Keratinocyte (primary cell): Measurements from ENCODE around the gene FNDC11. TPM values are rescaled to one million over a fixed set of nuclear protein-coding genes. Genes with fewer than 3 reads are reported as not detected.

ENCODE experiments used
- DNase-seq: peaks from one replicate; pipeline ENCODE4 v3.0.0-alpha.2; 2011; ENCODE audit warnings: low read depth, missing footprints, low spot score
- FAIRE-seq: peaks from 2 replicates; lab custom pipeline; 2011; peaks lifted over from hg19 to GRCh38; lab: Jason Lieb, UNC
- H2AFZ ChIP-seq: 2 replicates; pipeline ENCODE4 v1.6.0; 2012; ENCODE audit warnings: low read length, control low read depth, inconsistent platforms; ENCODE audit not compliant: control insufficient read depth
- H3K27ac ChIP-seq: 2 replicates; pipeline ENCODE4 v1.5.1; 2011; ENCODE audit warnings: low read length; ENCODE audit not compliant: control insufficient read depth, insufficient read depth
- H3K27me3 ChIP-seq: 3 replicates; pipeline ENCODE4 v1.6.0; 2011; ENCODE audit warnings: low read length; ENCODE audit not compliant: control insufficient read depth, insufficient read depth; ENCODE audit errors: extremely low read depth
- H3K36me3 ChIP-seq, 2 experiments: 2 replicates in 1 of 2; 3 replicates in 1 of 2; pipeline ENCODE4 v1.5.1; 2011; ENCODE audit warnings: low read length in 2 of 2, mild to moderate bottlenecking in 1 of 2; ENCODE audit not compliant: control insufficient read depth in 2 of 2, insufficient read depth in 2 of 2; ENCODE audit errors: extremely low read depth in 1 of 2
- H3K4me1 ChIP-seq: 3 replicates; pipeline ENCODE4 v1.5.1; 2011; ENCODE audit warnings: low read length; ENCODE audit not compliant: control insufficient read depth, insufficient read depth; ENCODE audit errors: extremely low read depth
- H3K4me2 ChIP-seq: 3 replicates; pipeline ENCODE4 v1.6.0; 2011; ENCODE audit warnings: low read depth, low read length; ENCODE audit not compliant: control insufficient read depth, insufficient read depth; ENCODE audit errors: extremely low read depth
- H3K4me3 ChIP-seq, 3 experiments: fragments of 200-600 bp in 1 of 3; sonication (generic) in 1 of 3; 2 replicates in 2 of 3; 3 replicates in 1 of 3; pipeline ENCODE4 v1.5.1; 2011 to 2016; ENCODE audit warnings: low read length in 3 of 3, mild to moderate bottlenecking in 3 of 3, control low read depth in 2 of 3, inconsistent platforms in 1 of 3, low read depth in 1 of 3, mixed read lengths in 1 of 3, mixed run types in 1 of 3, moderate library complexity in 1 of 3; ENCODE audit not compliant: control insufficient read depth in 2 of 3, insufficient read depth in 2 of 3; ENCODE audit errors: extremely low read depth in 1 of 3
- H3K79me2 ChIP-seq: 2 replicates; pipeline ENCODE4 v1.6.0; 2012; ENCODE audit warnings: low read length; ENCODE audit not compliant: control insufficient read depth, insufficient read depth
- H3K9ac ChIP-seq: 3 replicates; pipeline ENCODE4 v1.6.0; 2011; ENCODE audit warnings: low read length; ENCODE audit not compliant: control insufficient read depth, insufficient read depth; ENCODE audit errors: extremely low read depth
- H3K9me1 ChIP-seq: 3 replicates; pipeline ENCODE4 v1.6.0; 2011; ENCODE audit warnings: low read length; ENCODE audit not compliant: control insufficient read depth, insufficient read depth; ENCODE audit errors: extremely low read depth
- H3K9me3 ChIP-seq: 2 replicates; pipeline ENCODE4 v1.5.1; 2012; ENCODE audit warnings: low read depth, low read length; ENCODE audit not compliant: control insufficient read depth
- H4K20me1 ChIP-seq: 3 replicates; pipeline ENCODE4 v1.6.0; 2011; ENCODE audit warnings: low read length; ENCODE audit not compliant: control insufficient read depth, insufficient read depth; ENCODE audit errors: extremely low read depth
- EZH2 ChIP-seq: IDR thresholded peaks from one replicate; pipeline ENCODE4 v1.6.1; 2012; ENCODE audit warnings: inconsistent platforms, mild to moderate bottlenecking, low read length, moderate library complexity
- dilution Hi-C: fragments of 300-500 bp; cut with MboI; formaldehyde crosslinking; loops from one replicate; pipeline ENCODE4 v1.7.0; 2020; ENCODE audit warnings: low sequenced_read_pairs; ENCODE audit not compliant: extremely low pct_ligation_motif_present
- polyA plus RNA-seq, 5 experiments: library from polyadenylated mRNA; depleted of rRNA in 3 of 5; stranded (reverse) in 3 of 5; stranded (forward) in 1 of 5; unstranded in 1 of 5; fragments of >200 nt; gene quantifications; 1 replicate in 1 of 5; 2 replicates in 3 of 5; 3 replicates in 1 of 5; pipeline versions ENCODE4 v1.2.1 to v1.2.3, GENCODE V29; 2011 to 2012; ENCODE audit warnings: missing spikeins in 2 of 5, low read depth in 1 of 5, low replicate concordance in 1 of 5
- TF ChIP-seq, protein P1 (sequence below), 3 experiments: IDR thresholded peaks in 1 of 3; conservative IDR thresholded peaks in 1 of 3; optimal IDR thresholded peaks in 1 of 3; 2 replicates in 2 of 3; 3 replicates in 1 of 3; pipeline versions ENCODE3 to v1.5.1; 2011; ENCODE audit warnings: low read length in 3 of 3, mild to moderate bottlenecking in 3 of 3, moderate library complexity in 2 of 3, control low read depth in 1 of 3, inconsistent platforms in 1 of 3; ENCODE audit not compliant: insufficient read depth in 2 of 3; ENCODE audit errors: extremely low read depth in 1 of 3

FNDC11 gene
- polyA plus RNA-seq, 1 donor (not counting 4 experiments of a cell fraction or from before 2014, with no cell fraction given) = 0.55 TPM

DNA sequence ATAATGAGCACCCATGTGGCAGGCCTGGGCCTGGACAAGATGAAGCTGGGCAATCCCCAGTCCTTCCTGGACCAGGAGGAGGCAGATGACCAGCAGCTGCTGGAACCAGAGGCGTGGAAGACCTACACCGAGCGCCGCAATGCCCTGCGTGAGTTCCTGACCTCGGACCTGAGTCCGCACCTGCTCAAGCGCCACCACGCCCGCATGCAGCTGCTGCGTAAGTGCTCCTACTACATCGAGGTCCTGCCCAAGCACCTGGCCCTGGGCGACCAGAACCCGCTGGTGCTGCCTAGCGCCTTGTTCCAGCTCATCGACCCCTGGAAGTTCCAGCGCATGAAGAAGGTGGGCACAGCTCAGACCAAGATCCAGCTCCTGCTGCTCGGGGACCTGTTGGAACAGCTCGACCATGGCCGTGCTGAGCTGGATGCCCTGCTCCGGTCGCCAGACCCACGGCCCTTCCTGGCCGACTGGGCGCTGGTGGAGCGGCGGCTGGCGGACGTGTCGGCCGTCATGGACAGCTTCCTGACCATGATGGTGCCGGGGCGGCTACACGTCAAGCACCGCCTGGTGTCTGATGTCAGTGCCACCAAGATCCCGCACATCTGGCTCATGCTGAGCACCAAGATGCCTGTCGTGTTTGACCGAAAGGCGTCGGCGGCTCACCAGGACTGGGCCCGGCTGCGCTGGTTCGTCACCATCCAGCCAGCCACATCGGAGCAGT lies 1.9 kb downstream of the FNDC11 start:
- Histone ChIP-seq H3K9me3 (no peaks in the 10 kb centered on the region), H3K36me3 (peaks cover 13 to 14% of the 10 kb centered on the region in 2 experiments), H3K27ac (no peak overlapping the region), H4K20me1 (no peaks in the 10 kb centered on the region), H3K27me3 (no peaks in the 10 kb centered on the region), H3K9me1 (no peaks in the 10 kb centered on the region), H3K4me1 (peaks cover 16% of the 10 kb centered on the region), H2AFZ (no peak overlapping the region), H3K79me2 (no peaks in the 10 kb centered on the region), H3K9ac (no peak overlapping the region), H3K4me3 (no peak overlapping the region), H3K4me2 (no peak overlapping the region)
- dilution Hi-C loops = no loop called here
- FAIRE-seq (no peak), DNase-seq (no peak)
- TF ChIP-seq, protein P1, sequence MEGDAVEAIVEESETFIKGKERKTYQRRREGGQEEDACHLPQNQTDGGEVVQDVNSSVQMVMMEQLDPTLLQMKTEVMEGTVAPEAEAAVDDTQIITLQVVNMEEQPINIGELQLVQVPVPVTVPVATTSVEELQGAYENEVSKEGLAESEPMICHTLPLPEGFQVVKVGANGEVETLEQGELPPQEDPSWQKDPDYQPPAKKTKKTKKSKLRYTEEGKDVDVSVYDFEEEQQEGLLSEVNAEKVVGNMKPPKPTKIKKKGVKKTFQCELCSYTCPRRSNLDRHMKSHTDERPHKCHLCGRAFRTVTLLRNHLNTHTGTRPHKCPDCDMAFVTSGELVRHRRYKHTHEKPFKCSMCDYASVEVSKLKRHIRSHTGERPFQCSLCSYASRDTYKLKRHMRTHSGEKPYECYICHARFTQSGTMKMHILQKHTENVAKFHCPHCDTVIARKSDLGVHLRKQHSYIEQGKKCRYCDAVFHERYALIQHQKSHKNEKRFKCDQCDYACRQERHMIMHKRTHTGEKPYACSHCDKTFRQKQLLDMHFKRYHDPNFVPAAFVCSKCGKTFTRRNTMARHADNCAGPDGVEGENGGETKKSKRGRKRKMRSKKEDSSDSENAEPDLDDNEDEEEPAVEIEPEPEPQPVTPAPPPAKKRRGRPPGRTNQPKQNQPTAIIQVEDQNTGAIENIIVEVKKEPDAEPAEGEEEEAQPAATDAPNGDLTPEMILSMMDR (optimal IDR thresholded peaks at IDR 0.05 in 1 of 3, IDR thresholded peaks at IDR 0.05 in 1 of 3, conservative IDR thresholded peaks at IDR 0.05 in 1 of 3; ENCODE audit: extremely low read depth in 1 of 3, insufficient read depth in 2 of 3, low read length in 3 of 3) = no peak
- TF ChIP-seq EZH2 = no peak

DNA sequence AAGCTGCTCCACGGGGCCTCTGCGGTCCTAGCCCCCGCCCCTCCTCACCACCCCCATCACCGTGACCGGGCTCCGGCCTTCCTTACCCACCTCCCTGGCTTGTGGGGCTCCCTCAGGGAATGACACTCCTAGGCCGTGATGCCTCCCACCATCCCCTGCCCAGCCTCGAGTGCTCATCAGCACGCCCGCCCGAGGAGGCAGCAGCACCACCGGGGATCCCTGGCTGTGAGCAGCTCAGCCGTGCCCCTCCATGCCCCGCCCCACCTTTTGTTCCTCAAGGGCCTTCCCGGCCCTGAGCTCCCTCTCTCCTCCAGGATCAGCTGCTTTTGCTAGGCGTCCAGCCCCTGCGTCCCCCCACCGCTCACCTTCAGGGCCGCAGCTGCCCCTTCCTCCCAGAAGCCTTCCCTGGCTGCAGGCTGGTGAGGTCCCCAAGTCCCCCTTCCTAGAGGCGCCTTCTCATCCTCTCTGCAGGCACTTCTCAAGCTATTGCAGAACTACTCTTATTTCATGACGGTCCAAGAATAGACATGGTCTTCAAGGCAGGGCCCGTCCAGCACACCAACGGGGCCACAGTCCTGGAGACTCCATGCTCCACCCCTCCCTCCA lies 3.0 kb downstream of the FNDC11 start:
- dilution Hi-C loops = no loop called here
- FAIRE-seq (no peak), DNase-seq (no peak)

More for the DNA sequence above, 3.0 kb downstream of the FNDC11 start:
- H3K4me1 ChIP-seq = peaks cover 16% of the 10 kb centered on the region
- H4K20me1 ChIP-seq = no peaks in the 10 kb centered on the region
- peaks cover 21 to 23% of the 10 kb centered on the region in 2 experiments for H3K36me3 ChIP-seq
- no peak overlapping the region for H3K9ac ChIP-seq
- H3K9me1 ChIP-seq = no peaks in the 10 kb centered on the region
- TF ChIP-seq, protein P1 (optimal IDR thresholded peaks at IDR 0.05 in 1 of 3, IDR thresholded peaks at IDR 0.05 in 1 of 3, conservative IDR thresholded peaks at IDR 0.05 in 1 of 3; ENCODE audit: extremely low read depth in 1 of 3, insufficient read depth in 2 of 3, low read length in 3 of 3) = no peak
- no peak for TF ChIP-seq EZH2
- H3K27me3 ChIP-seq = no peaks in the 10 kb centered on the region
- no peak overlapping the region for H3K4me2 ChIP-seq
- H3K27ac ChIP-seq = no peak overlapping the region
- no peak overlapping the region for H2AFZ ChIP-seq
- no peaks in the 10 kb centered on the region for H3K79me2 ChIP-seq
- no peak overlapping the region for H3K4me3 ChIP-seq
- no peaks in the 10 kb centered on the region for H3K9me3 ChIP-seq
